Activated naive CD4-positive, alpha-beta T cell treated with anti-CD3 and anti-CD28 coated beads, Interleukin-2, amount 50 U/mL, for 24 hours (primary cell): ENCODE data around the gene RNF169.

Experiments used
- H3K27ac Mint-ChIP-seq: one replicate; pipeline ENCODE4 v1.8.0; 2021; ENCODE audit warnings: mild to moderate bottlenecking, mixed read lengths
- H3K27me3 Mint-ChIP-seq: one replicate; pipeline ENCODE4 v1.8.0; 2021; ENCODE audit warnings: mixed read lengths
- H3K36me3 Mint-ChIP-seq: one replicate; pipeline ENCODE4 v1.8.0; 2021; ENCODE audit warnings: mixed read lengths
- H3K4me1 Mint-ChIP-seq: one replicate; pipeline ENCODE4 v1.8.0; 2021; ENCODE audit warnings: mixed read lengths
- H3K4me3 Mint-ChIP-seq: one replicate; pipeline ENCODE4 v1.8.0; 2021; ENCODE audit warnings: mild to moderate bottlenecking, mixed read lengths
- H3K9me3 Mint-ChIP-seq: one replicate; pipeline ENCODE4 v1.8.0; 2021; ENCODE audit warnings: mixed read lengths

Gene RNF169

DNA sequence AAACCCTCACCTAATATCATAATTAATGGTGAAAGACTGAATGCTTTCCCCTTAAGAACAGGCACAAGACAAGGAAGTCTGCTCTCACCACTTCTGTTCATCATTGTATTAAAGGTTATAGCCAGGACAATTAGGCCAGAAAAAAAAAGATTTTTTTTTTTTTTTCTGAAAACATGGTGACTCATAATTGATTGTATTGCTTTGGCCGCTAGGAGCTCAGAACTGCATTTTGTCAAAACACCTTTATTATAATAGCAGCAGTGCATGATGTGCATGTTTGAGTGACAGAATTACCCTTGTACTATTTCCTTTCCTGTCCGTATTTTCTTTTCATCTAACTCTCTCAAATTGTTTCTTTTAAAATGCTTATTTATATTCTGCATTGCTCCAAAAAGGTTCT is 98.1 kb downstream of the RNF169 start:
- Mint-ChIP-seq H3K4me1 (peaks cover 16% of the 10 kb centered on the region), H3K27me3 (no peaks in the 10 kb centered on the region), H3K9me3 (no peaks in the 10 kb centered on the region), H3K27ac (no peak overlapping the region), H3K36me3 (peaks cover 31% of the 10 kb centered on the region), H3K4me3 (no peak overlapping the region)

DNA sequence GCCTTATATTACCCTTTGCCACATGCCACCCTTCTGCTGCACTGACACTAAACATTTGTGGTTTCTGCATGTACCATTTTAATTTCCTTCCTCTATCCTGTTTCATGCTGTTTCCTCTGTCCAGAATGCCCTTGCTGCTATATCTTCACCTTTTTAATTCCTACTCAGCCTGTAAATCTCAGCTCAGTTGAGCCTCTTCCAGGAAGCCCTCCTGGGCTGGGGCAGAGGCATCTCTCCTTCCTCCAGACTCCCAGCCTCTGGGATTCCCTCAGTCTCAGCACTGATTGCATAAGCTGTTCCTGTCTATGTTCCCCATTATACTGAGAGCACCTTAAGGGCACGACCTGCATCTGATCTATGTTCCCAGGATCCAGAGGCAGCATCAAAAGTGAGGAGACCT is 98.7 kb downstream of the RNF169 start:
- H3K4me1 Mint-ChIP-seq: peaks cover 16% of the 10 kb centered on the region
- no peak overlapping the region for H3K27ac Mint-ChIP-seq
- peaks cover 32% of the 10 kb centered on the region for H3K36me3 Mint-ChIP-seq
- no peaks in the 10 kb centered on the region for H3K9me3 Mint-ChIP-seq
- H3K27me3 Mint-ChIP-seq: no peaks in the 10 kb centered on the region
- no peak overlapping the region for H3K4me3 Mint-ChIP-seq

DNA sequence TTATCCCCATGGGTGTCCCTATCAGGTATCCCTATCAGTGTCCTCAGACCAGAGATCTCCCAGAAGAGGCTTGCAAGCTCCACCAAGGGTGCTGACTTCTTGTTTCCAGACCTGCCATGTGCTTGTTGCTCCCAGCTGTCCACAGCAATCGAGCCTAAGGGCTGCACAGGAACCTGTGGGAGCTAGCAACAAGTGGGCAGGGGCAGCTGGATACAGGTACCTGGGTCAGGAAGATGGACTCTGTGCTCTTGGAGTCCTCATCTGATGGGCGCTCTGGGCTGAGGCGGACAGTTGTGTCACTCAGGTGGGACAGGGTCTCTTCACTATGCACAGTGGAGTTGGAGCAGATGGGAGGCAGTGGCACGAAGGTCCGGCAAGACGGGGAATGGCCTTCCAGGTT is 99.2 kb downstream of the RNF169 start:
- Mint-ChIP-seq H3K9me3 (no peaks in the 10 kb centered on the region), H3K4me3 (no peak overlapping the region), H3K27ac (no peak overlapping the region), H3K36me3 (peaks cover 32% of the 10 kb centered on the region), H3K4me1 (peaks cover 16% of the 10 kb centered on the region), H3K27me3 (no peaks in the 10 kb centered on the region)

DNA sequence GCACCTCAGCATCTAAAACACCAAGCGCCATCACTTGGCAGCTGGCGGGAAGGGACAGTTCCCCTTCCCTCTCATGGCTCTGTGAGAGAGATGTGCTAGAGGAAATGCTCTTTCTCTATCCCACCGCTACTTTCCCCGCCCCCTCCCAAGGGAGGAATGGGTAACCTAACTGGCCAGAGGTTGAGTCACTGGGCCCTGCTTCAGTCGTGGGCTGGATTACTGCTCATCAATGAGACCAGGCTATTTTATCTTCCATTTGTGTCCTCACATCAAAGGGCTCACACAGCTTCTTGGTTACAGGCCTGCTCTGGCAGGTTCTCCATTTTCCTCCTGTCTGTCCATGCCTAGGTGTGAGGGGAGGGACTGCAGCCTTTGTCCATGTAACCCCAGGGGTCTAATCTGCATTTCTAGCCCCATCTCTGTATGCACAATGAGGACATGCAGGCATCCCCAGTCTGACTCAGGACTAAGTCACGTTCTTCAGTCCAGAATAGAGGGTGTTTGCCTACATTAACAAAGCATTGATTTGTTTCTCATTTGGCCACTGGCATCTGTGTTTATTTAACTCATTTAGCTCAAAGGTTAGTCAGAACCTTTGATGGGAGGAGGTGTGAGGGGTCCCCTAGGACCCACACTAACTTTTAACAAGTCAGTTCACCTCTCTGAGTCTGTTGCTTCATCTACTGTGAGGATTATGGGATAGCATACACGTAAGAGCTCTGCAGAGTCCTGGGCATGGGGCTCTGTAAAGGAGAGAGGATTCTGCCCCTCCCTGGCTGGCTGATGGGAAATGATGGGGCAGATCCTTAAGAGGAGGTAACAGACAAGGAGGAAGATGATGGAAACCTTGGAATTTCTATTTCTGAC is 101.1 kb downstream of the RNF169 start:
- H3K4me1 Mint-ChIP-seq: peaks cover 16% of the 10 kb centered on the region
- H3K27ac Mint-ChIP-seq: no peak overlapping the region
- no peak overlapping the region for H3K4me3 Mint-ChIP-seq
- no peaks in the 10 kb centered on the region for H3K27me3 Mint-ChIP-seq
- peaks cover 35% of the 10 kb centered on the region for H3K36me3 Mint-ChIP-seq
- no peaks in the 10 kb centered on the region for H3K9me3 Mint-ChIP-seq

DNA sequence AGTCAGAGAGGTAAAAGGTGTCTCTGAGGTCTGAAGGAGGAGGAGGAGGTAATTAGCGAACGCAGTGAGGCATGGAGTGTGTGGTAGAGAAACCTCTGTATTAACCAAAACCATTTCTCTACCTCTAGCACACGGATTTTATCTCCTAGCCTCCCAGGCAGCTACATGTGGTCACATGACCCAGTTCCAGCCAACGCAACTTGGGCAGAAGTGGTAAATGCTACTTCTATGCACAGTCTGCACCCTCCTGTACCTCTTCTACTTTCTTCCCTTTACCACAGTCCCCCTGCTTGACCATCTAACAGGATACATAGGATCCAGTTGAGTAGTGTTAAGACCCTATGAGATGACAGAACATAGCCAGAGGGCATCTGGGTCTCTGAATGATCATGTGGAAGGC is 104.6 kb downstream of the RNF169 start:
- peaks cover 38% of the 10 kb centered on the region for H3K36me3 Mint-ChIP-seq
- no peaks in the 10 kb centered on the region for H3K27me3 Mint-ChIP-seq
- H3K9me3 Mint-ChIP-seq: no peaks in the 10 kb centered on the region
- no peak overlapping the region for H3K4me3 Mint-ChIP-seq
- no peak overlapping the region for H3K27ac Mint-ChIP-seq
- H3K4me1 Mint-ChIP-seq: no peaks in the 10 kb centered on the region

DNA sequence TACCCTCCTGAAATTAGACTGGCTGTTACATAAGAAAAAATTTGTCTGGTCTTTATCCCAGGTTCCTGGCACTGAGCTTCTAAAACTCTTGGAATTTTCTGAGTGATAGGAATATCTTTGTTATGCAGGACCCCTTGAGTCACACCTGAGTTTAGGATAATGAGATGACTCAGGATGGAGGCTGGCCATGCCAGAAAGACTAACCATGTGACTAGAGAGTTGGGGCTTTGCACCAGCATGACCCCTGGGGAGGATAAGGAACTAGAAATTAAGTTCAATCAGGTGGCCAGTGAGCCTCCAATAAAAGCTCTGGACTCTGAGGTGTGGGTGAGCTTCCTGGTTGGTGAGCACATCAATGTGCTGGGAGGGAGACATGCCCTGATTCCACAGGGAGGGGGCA is 112.1 kb downstream of the RNF169 start:
- Mint-ChIP-seq H3K4me1 (no peaks in the 10 kb centered on the region), H3K9me3 (peaks cover 12% of the 10 kb centered on the region), H3K36me3 (peaks cover 72% of the 10 kb centered on the region), H3K4me3 (no peak overlapping the region), H3K27ac (no peak overlapping the region), H3K27me3 (no peaks in the 10 kb centered on the region)

DNA sequence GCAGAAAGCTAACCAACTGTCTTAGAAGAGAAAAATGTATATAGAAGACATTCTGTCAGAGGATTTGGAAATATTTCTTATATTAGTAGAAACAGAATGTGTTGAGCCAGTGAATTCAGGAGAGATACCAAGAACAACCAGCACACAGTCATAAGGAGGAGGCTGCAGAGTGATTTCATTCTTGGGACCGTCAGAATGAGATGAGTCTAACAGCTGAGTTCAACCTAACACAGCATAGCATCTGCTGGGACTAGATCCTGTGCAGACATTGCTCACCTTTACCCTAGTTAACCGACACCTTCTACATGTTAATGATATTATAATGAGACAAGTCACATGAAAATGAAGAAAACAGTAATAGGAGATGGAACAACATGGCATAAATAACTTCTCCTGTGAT is 114.8 kb downstream of the RNF169 start:
- Mint-ChIP-seq H3K27me3 (no peaks in the 10 kb centered on the region), H3K4me3 (no peak overlapping the region), H3K9me3 (peaks cover 28% of the 10 kb centered on the region), H3K27ac (no peak overlapping the region), H3K36me3 (peaks cover 78% of the 10 kb centered on the region), H3K4me1 (no peaks in the 10 kb centered on the region)

DNA sequence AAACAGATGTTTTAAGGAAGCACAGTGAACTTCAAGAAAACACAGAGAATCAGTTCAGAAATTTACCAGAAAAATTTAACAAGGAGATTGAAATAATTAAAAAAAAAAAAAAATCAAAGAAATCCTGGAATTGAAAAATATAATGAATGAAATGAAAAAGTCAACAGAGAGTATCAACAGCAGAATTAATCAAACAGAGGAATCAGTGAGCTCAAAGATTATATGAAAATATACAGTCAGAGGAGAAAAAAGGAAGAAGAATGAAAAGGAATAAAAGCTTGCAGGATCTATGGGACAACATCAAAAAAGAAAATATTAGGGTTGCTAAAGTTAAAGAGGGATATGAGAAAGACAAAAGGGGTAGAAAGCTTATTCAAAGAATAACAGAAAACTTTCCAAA is 117.9 kb downstream of the RNF169 start:
- H3K36me3 Mint-ChIP-seq: peaks cover 81% of the 10 kb centered on the region
- H3K4me1 Mint-ChIP-seq: no peaks in the 10 kb centered on the region
- no peak overlapping the region for H3K27ac Mint-ChIP-seq
- H3K27me3 Mint-ChIP-seq: no peaks in the 10 kb centered on the region
- no peak overlapping the region for H3K4me3 Mint-ChIP-seq
- peaks cover 35% of the 10 kb centered on the region for H3K9me3 Mint-ChIP-seq

DNA sequence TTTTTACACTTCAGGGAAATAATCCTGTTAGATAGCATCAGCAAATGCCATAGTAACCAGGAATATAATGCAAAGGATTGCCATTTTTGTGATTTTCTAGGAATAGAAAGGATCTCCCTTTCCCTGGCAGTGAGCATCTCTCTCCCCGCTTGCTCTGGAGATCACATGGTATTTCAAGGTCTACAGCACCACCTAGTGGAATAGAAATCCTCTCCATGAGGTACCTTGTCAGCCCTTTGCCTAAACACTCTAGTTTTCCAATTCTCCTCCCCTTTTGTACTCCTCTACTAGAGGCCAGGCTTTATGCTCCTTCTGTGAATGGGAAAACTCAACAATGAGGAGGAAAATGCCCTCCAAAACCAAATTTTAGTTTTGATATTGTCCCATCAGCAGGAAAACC is 121.8 kb downstream of the RNF169 start:
- Mint-ChIP-seq H3K27me3 (no peaks in the 10 kb centered on the region), H3K36me3 (peaks cover 77% of the 10 kb centered on the region), H3K4me3 (no peak overlapping the region), H3K9me3 (peaks cover 33% of the 10 kb centered on the region), H3K4me1 (no peaks in the 10 kb centered on the region), H3K27ac (no peak overlapping the region)

DNA sequence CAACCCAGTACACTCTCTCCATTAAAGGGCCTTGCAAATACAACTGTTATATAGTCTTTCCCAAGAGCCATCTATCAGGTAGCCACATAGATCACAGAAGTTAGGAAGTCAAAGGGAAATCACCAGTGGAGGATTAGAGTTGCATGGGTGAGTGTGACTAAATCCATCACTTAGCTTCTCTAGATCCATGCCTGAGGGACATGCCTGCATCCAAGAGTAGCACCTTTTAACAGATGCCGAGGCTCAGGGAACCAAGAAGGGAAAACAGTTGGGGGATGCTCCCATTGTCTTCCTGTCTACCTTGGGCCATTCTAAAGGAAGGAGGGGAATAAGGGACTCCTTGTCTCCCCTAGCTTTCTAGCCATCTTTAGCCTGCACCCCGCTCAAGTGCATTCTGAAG is 122.4 kb downstream of the RNF169 start:
- H3K27me3 Mint-ChIP-seq: no peaks in the 10 kb centered on the region
- H3K4me1 Mint-ChIP-seq: no peaks in the 10 kb centered on the region
- peaks cover 75% of the 10 kb centered on the region for H3K36me3 Mint-ChIP-seq
- no peak overlapping the region for H3K4me3 Mint-ChIP-seq
- H3K9me3 Mint-ChIP-seq: peaks cover 33% of the 10 kb centered on the region
- H3K27ac Mint-ChIP-seq: no peak overlapping the region

DNA sequence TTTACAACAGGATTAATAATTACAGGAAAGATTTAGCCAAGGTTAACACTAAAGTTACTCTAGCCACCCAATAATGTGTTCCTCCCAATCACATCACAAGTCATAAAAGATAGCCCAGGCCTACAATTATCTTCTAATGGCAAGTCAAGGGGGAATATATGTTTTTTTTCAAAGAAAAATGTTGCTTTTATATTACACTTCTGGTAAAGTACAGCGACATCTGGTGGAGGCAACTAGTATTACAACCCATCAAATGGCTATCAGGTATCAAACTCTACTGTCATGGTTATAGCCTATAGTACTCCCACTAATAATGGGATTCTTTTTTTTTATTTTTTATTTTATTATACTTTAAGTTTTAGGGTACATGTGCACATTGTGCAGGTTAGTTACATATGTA is 128.5 kb downstream of the RNF169 start:
- Mint-ChIP-seq H3K27me3 (no peaks in the 10 kb centered on the region), H3K36me3 (peaks cover 33% of the 10 kb centered on the region), H3K9me3 (no peaks in the 10 kb centered on the region), H3K4me1 (no peaks in the 10 kb centered on the region), H3K4me3 (no peak overlapping the region), H3K27ac (no peak overlapping the region)
